Keratinocyte (primary cell): ENCODE data around the gene AGBL3. TPM values are rescaled to one million over a fixed set of nuclear protein-coding genes. Genes with fewer than 3 reads are reported as not detected.

Experiments
- DNase-seq: peaks from one replicate; pipeline ENCODE4 v3.0.0-alpha.2; 2011; ENCODE audit warnings: low read depth, missing footprints, low spot score
- FAIRE-seq: peaks from 2 replicates; lab custom pipeline; 2011; peaks lifted over from hg19 to GRCh38; lab: Jason Lieb, UNC
- H2AFZ ChIP-seq: 2 replicates; pipeline ENCODE4 v1.6.0; 2012; ENCODE audit warnings: low read length, control low read depth, inconsistent platforms; ENCODE audit not compliant: control insufficient read depth
- H3K27ac ChIP-seq: 2 replicates; pipeline ENCODE4 v1.5.1; 2011; ENCODE audit warnings: low read length; ENCODE audit not compliant: control insufficient read depth, insufficient read depth
- H3K27me3 ChIP-seq: 3 replicates; pipeline ENCODE4 v1.6.0; 2011; ENCODE audit warnings: low read length; ENCODE audit not compliant: control insufficient read depth, insufficient read depth; ENCODE audit errors: extremely low read depth
- H3K36me3 ChIP-seq, 2 experiments: 2 replicates in 1 of 2; 3 replicates in 1 of 2; pipeline ENCODE4 v1.5.1; 2011; ENCODE audit warnings: low read length in 2 of 2, mild to moderate bottlenecking in 1 of 2; ENCODE audit not compliant: control insufficient read depth in 2 of 2, insufficient read depth in 2 of 2; ENCODE audit errors: extremely low read depth in 1 of 2
- H3K4me1 ChIP-seq: 3 replicates; pipeline ENCODE4 v1.5.1; 2011; ENCODE audit warnings: low read length; ENCODE audit not compliant: control insufficient read depth, insufficient read depth; ENCODE audit errors: extremely low read depth
- H3K4me2 ChIP-seq: 3 replicates; pipeline ENCODE4 v1.6.0; 2011; ENCODE audit warnings: low read depth, low read length; ENCODE audit not compliant: control insufficient read depth, insufficient read depth; ENCODE audit errors: extremely low read depth
- H3K4me3 ChIP-seq, 3 experiments: fragments of 200-600 bp in 1 of 3; sonication (generic) in 1 of 3; 2 replicates in 2 of 3; 3 replicates in 1 of 3; pipeline ENCODE4 v1.5.1; 2011 to 2016; ENCODE audit warnings: low read length in 3 of 3, mild to moderate bottlenecking in 3 of 3, control low read depth in 2 of 3, inconsistent platforms in 1 of 3, low read depth in 1 of 3, mixed read lengths in 1 of 3, mixed run types in 1 of 3, moderate library complexity in 1 of 3; ENCODE audit not compliant: control insufficient read depth in 2 of 3, insufficient read depth in 2 of 3; ENCODE audit errors: extremely low read depth in 1 of 3
- H3K79me2 ChIP-seq: 2 replicates; pipeline ENCODE4 v1.6.0; 2012; ENCODE audit warnings: low read length; ENCODE audit not compliant: control insufficient read depth, insufficient read depth
- H3K9ac ChIP-seq: 3 replicates; pipeline ENCODE4 v1.6.0; 2011; ENCODE audit warnings: low read length; ENCODE audit not compliant: control insufficient read depth, insufficient read depth; ENCODE audit errors: extremely low read depth
- H3K9me1 ChIP-seq: 3 replicates; pipeline ENCODE4 v1.6.0; 2011; ENCODE audit warnings: low read length; ENCODE audit not compliant: control insufficient read depth, insufficient read depth; ENCODE audit errors: extremely low read depth
- H3K9me3 ChIP-seq: 2 replicates; pipeline ENCODE4 v1.5.1; 2012; ENCODE audit warnings: low read depth, low read length; ENCODE audit not compliant: control insufficient read depth
- H4K20me1 ChIP-seq: 3 replicates; pipeline ENCODE4 v1.6.0; 2011; ENCODE audit warnings: low read length; ENCODE audit not compliant: control insufficient read depth, insufficient read depth; ENCODE audit errors: extremely low read depth
- EZH2 ChIP-seq: IDR thresholded peaks from one replicate; pipeline ENCODE4 v1.6.1; 2012; ENCODE audit warnings: inconsistent platforms, mild to moderate bottlenecking, low read length, moderate library complexity
- dilution Hi-C: fragments of 300-500 bp; cut with MboI; formaldehyde crosslinking; loops from one replicate; pipeline ENCODE4 v1.7.0; 2020; ENCODE audit warnings: low sequenced_read_pairs; ENCODE audit not compliant: extremely low pct_ligation_motif_present
- polyA plus RNA-seq, 5 experiments: library from polyadenylated mRNA; depleted of rRNA in 3 of 5; stranded (reverse) in 3 of 5; stranded (forward) in 1 of 5; unstranded in 1 of 5; fragments of >200 nt; gene quantifications; 1 replicate in 1 of 5; 2 replicates in 3 of 5; 3 replicates in 1 of 5; pipeline versions ENCODE4 v1.2.1 to v1.2.3, GENCODE V29; 2011 to 2012; ENCODE audit warnings: missing spikeins in 2 of 5, low read depth in 1 of 5, low replicate concordance in 1 of 5
- TF ChIP-seq, protein P1 (sequence below), 3 experiments: IDR thresholded peaks in 1 of 3; conservative IDR thresholded peaks in 1 of 3; optimal IDR thresholded peaks in 1 of 3; 2 replicates in 2 of 3; 3 replicates in 1 of 3; pipeline versions ENCODE3 to v1.5.1; 2011; ENCODE audit warnings: low read length in 3 of 3, mild to moderate bottlenecking in 3 of 3, moderate library complexity in 2 of 3, control low read depth in 1 of 3, inconsistent platforms in 1 of 3; ENCODE audit not compliant: insufficient read depth in 2 of 3; ENCODE audit errors: extremely low read depth in 1 of 3

AGBL3 gene
- polyA plus RNA-seq, 1 donor (not counting 4 experiments of a cell fraction or from before 2014, with no cell fraction given) = 0.97 TPM

DNA sequence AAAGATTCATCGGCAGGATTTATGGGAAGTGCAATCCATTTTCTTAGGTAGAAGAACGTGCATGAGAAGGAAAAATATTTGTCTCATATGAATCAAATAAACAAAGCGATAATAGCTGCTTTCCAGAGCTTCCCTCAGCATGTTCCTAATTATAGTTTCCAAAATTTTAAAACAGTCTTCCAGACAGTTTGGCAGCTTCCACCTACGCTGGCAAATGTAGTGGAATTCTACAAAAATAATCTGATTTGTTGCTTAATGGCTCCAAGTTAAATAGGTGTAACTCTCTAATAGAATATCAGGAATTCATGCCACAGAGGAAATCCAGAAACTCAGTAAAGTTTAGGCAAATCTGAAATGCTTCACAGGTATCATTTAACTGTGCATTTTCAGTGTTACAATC is 23.3 kb upstream of the AGBL3 start:
- Histone ChIP-seq H3K4me1 (no peaks in the 10 kb centered on the region), H3K27me3 (no peaks in the 10 kb centered on the region), H2AFZ (no peak overlapping the region), H3K79me2 (no peaks in the 10 kb centered on the region), H3K9me1 (no peaks in the 10 kb centered on the region), H4K20me1 (no peaks in the 10 kb centered on the region), H3K27ac (no peak overlapping the region), H3K9ac (no peak overlapping the region), H3K4me3 (no peak overlapping the region), H3K36me3 (peaks cover 25 to 36% of the 10 kb centered on the region in 2 experiments), H3K9me3 (no peaks in the 10 kb centered on the region), H3K4me2 (no peak overlapping the region)
- no peak for DNase-seq
- FAIRE-seq = no peak
- TF ChIP-seq, protein P1, sequence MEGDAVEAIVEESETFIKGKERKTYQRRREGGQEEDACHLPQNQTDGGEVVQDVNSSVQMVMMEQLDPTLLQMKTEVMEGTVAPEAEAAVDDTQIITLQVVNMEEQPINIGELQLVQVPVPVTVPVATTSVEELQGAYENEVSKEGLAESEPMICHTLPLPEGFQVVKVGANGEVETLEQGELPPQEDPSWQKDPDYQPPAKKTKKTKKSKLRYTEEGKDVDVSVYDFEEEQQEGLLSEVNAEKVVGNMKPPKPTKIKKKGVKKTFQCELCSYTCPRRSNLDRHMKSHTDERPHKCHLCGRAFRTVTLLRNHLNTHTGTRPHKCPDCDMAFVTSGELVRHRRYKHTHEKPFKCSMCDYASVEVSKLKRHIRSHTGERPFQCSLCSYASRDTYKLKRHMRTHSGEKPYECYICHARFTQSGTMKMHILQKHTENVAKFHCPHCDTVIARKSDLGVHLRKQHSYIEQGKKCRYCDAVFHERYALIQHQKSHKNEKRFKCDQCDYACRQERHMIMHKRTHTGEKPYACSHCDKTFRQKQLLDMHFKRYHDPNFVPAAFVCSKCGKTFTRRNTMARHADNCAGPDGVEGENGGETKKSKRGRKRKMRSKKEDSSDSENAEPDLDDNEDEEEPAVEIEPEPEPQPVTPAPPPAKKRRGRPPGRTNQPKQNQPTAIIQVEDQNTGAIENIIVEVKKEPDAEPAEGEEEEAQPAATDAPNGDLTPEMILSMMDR (optimal IDR thresholded peaks at IDR 0.05 in 1 of 3, IDR thresholded peaks at IDR 0.05 in 1 of 3, conservative IDR thresholded peaks at IDR 0.05 in 1 of 3; ENCODE audit: extremely low read depth in 1 of 3, insufficient read depth in 2 of 3, low read length in 3 of 3) = no peak
- TF ChIP-seq EZH2 = no peak
- dilution Hi-C loops = no loop called here

DNA sequence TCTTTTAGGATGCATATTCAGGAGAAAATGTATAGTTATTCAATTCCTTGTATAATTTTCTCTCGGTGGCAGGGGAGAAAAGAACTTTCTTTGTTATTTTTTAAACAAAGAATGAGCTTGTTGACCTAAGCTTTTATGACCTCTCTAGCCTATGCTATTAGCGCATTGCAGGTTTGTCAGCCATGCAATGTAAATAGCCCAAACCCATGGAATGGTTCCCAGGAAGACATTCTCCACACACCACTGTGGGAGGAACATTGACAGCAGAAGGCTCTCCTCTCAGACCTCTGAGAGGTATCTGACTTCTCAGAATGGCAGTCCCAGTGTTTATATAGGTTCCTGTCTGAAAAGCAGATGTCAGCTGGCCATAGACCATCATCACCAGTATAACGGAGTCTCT is 19.6 kb upstream of the AGBL3 start:
- H3K9ac ChIP-seq = no peak overlapping the region
- TF ChIP-seq, protein P1 (optimal IDR thresholded peaks at IDR 0.05 in 1 of 3, IDR thresholded peaks at IDR 0.05 in 1 of 3, conservative IDR thresholded peaks at IDR 0.05 in 1 of 3; ENCODE audit: extremely low read depth in 1 of 3, insufficient read depth in 2 of 3, low read length in 3 of 3) = no peak
- no peak for TF ChIP-seq EZH2
- dilution Hi-C loops = no loop called here
- H3K9me1 ChIP-seq = no peaks in the 10 kb centered on the region
- H3K79me2 ChIP-seq = no peaks in the 10 kb centered on the region
- no peaks in the 10 kb centered on the region for H3K9me3 ChIP-seq
- DNase-seq (no peak), FAIRE-seq (no peak)
- no peaks in the 10 kb centered on the region for H3K27me3 ChIP-seq
- no peak overlapping the region for H3K27ac ChIP-seq
- no peak overlapping the region for H2AFZ ChIP-seq
- peaks cover 21 to 22% of the 10 kb centered on the region in 2 experiments for H3K36me3 ChIP-seq
- no peak overlapping the region for H3K4me2 ChIP-seq
- H3K4me1 ChIP-seq = no peaks in the 10 kb centered on the region
- no peak overlapping the region for H3K4me3 ChIP-seq
- H4K20me1 ChIP-seq = no peaks in the 10 kb centered on the region
